HepG2 (cell line): Measurements from ENCODE around the gene SLIT1. TPM values are rescaled to one million over a fixed set of nuclear protein-coding genes. Genes with fewer than 3 reads are reported as not detected.

ENCODE experiments used
- ARID2 ChIP-seq: sonication (generic); formaldehyde crosslinking; IDR thresholded peaks from 2 replicates; pipeline ENCODE4 v1.8.1; 2022; ENCODE audit warnings: mild to moderate bottlenecking, missing genetic modification reagents, borderline replicate concordance
- CBX5 ChIP-seq: sonication (generic); formaldehyde crosslinking; IDR thresholded peaks from 2 replicates; pipeline ENCODE4 v1.4.0; 2020; ENCODE audit warnings: missing genetic modification reagents, borderline replicate concordance
- CHD4 ChIP-seq: fragments of 200-600 bp; sonication (generic); IDR thresholded peaks from 2 replicates; pipeline ENCODE4 v1.7.0; 2017; ENCODE audit warnings: mild to moderate bottlenecking, low read length, borderline replicate concordance
- ETV6 ChIP-seq: sonication (generic); formaldehyde crosslinking; conservative IDR thresholded peaks from 2 replicates; pipeline ENCODE4 v1.4.0; 2020; ENCODE audit warnings: missing genetic modification reagents
- FOXC1 ChIP-seq: sonication (generic); formaldehyde crosslinking; IDR thresholded peaks from 2 replicates; pipeline ENCODE4 v1.8.0; 2022; ENCODE audit warnings: mild to moderate bottlenecking, missing genetic modification reagents, borderline replicate concordance
- FOXP1 ChIP-seq, 2 experiments: fragments of 450-650 bp in 1 of 2; IDR thresholded peaks; 2 replicates each; pipeline ENCODE4 v1.6.1; 2017 to 2018; ENCODE audit warnings: antibody characterized with exemption in 1 of 2
- HMG20A ChIP-seq: IDR thresholded peaks from 2 replicates; pipeline ENCODE4 v1.6.1; 2016; ENCODE audit warnings: borderline replicate concordance
- MED8 ChIP-seq: sonication (generic); formaldehyde crosslinking; IDR thresholded peaks from 2 replicates; pipeline ENCODE4 v1.8.1; 2023; ENCODE audit warnings: mild to moderate bottlenecking, missing genetic modification reagents; ENCODE audit not compliant: insufficient replicate concordance
- MYNN ChIP-seq: sonication (generic); formaldehyde crosslinking; IDR thresholded peaks from 2 replicates; pipeline ENCODE4 v1.4.0; 2020; ENCODE audit warnings: mild to moderate bottlenecking, low read depth, missing genetic modification reagents
- NFKBIZ ChIP-seq: IDR thresholded peaks from 2 replicates; pipeline ENCODE4 v1.6.1; 2018; ENCODE audit warnings: missing genetic modification reagents, missing compliant biosample characterization
- RBFOX2 ChIP-seq: fragments of 200-400 bp; formaldehyde crosslinking; IDR thresholded peaks from 2 replicates; pipeline ENCODE4 v1.6.1; 2017; ENCODE audit warnings: low read depth, mild to moderate bottlenecking, low read length
- STAG1 ChIP-seq: sonication (generic); formaldehyde crosslinking; IDR thresholded peaks from 2 replicates; pipeline ENCODE4 v1.4.0; 2020; ENCODE audit warnings: missing genetic modification reagents
- SYNCRIP ChIP-seq: fragments of 200-400 bp; formaldehyde crosslinking; IDR thresholded peaks from 2 replicates; pipeline ENCODE4 v1.6.1; 2018; ENCODE audit warnings: mild to moderate bottlenecking, low read depth, low read length; ENCODE audit not compliant: insufficient read depth
- ZMYM4 ChIP-seq: sonication (generic); formaldehyde crosslinking; IDR thresholded peaks from 2 replicates; pipeline ENCODE4 v1.8.1; 2023; ENCODE audit warnings: mild to moderate bottlenecking, missing genetic modification reagents
- ZNF329 ChIP-seq: sonication (generic); formaldehyde crosslinking; IDR thresholded peaks from 2 replicates; pipeline ENCODE4 v1.9.0; 2021; ENCODE audit warnings: low read depth, mild to moderate bottlenecking, missing genetic modification reagents
- ZNF501 ChIP-seq: sonication (generic); formaldehyde crosslinking; IDR thresholded peaks from 2 replicates; pipeline ENCODE4 v1.5.1; 2020; ENCODE audit warnings: mild to moderate bottlenecking, moderate library complexity, missing genetic modification reagents
- ZNF567 ChIP-seq: sonication (generic); formaldehyde crosslinking; IDR thresholded peaks from 2 replicates; pipeline ENCODE4 v1.8.1; 2023; ENCODE audit warnings: mild to moderate bottlenecking, missing genetic modification reagents, borderline replicate concordance
- ZNF605 ChIP-seq: sonication (generic); formaldehyde crosslinking; IDR thresholded peaks from 2 replicates; pipeline ENCODE4 v1.8.0; 2022; ENCODE audit warnings: mild to moderate bottlenecking, missing genetic modification reagents
- polyA plus RNA-seq, 8 experiments: library from polyadenylated mRNA; depleted of rRNA in 3 of 8; stranded (reverse) in 7 of 8; unstranded in 1 of 8; fragments of >200 nt; fragmentation: Illumina TruSeq in 4 of 8; extraction: Trizol in 4 of 8; gene quantifications; 2 replicates each; pipeline versions ENCODE4 v1.2.1 to v1.2.3, GENCODE V29; 2011 to 2016; ENCODE audit warnings: low read depth in 4 of 8, missing spikeins in 1 of 8, mixed read lengths in 1 of 8; ENCODE audit not compliant: insufficient read depth in 1 of 8
- total RNA-seq, 5 experiments: library from RNA; depleted of rRNA; stranded (reverse); fragments of >200 nt; fragmentation: Illumina TruSeq; extraction: Trizol; gene quantifications; 2 replicates each; pipeline ENCODE4 v1.2.3, GENCODE V29; 2016; ENCODE audit warnings: low read depth in 1 of 5
- TF ChIP-seq, protein P1 (sequence below): sonication (generic); formaldehyde crosslinking; IDR thresholded peaks from 2 replicates; pipeline ENCODE4 v1.8.0; 2022; ENCODE audit warnings: missing genetic modification reagents, mild to moderate bottlenecking, borderline replicate concordance
- TF ChIP-seq, protein P2 (sequence below): sonication (generic); formaldehyde crosslinking; IDR thresholded peaks from 2 replicates; pipeline ENCODE4 v1.4.0; 2020; ENCODE audit warnings: missing genetic modification reagents
- TF ChIP-seq, protein P3 (sequence below): sonication (generic); formaldehyde crosslinking; IDR thresholded peaks from 2 replicates; pipeline ENCODE4 v1.9.0; 2022; ENCODE audit warnings: low read depth, missing genetic modification reagents
- TF ChIP-seq, protein P4 (sequence below): fragments of 450-650 bp; IDR thresholded peaks from 2 replicates; pipeline ENCODE4 v1.6.1; 2017; ENCODE audit warnings: mild to moderate bottlenecking

Gene SLIT1
- total and polyA plus RNA-seq, 2 of the 13 experiments (the other 11 are each of a cell fraction or from before 2014, with no cell fraction given), result 0.09 to 0.33 TPM

DNA sequence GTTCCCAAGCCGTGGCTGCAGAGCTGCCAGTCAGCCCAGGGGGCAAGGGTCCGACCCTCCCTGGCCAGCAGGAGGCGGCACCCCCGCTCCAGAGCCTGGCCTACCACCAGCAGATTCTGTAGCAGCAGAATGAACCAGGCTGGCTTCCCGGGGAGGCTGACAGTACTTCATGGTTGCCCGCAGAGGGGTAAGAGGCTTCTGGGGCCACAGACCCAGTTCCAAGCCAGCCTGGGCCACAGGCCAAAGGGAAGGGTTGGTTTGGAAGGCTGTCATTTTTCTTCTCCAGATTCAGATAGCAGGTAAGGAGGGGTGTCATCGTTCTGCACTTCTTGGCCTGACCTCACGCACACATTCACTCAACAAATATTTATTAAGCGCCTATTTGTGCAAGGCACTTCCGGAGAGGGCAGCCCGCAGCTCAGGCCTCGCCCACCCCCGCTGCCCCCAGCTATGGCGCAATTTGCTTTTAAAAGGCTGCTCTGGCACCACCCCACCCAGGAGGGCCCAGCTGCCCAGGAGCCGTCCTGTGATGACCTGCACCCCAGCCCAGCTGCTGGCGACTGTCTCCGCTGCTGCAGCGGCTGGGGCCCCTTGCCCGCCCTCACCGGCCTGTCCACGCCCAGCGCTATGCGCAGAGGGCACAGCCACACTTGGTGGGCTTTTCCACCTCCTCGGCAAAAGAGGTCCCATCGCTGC, 185.1 kb downstream of the SLIT1 start (continued):
- TF ChIP-seq ZNF329 (CRISPR knock-in tag), result no peak
- TF ChIP-seq CHD4, result no peak
- TF ChIP-seq NFKBIZ (CRISPR knock-in tag), result no peak
- TF ChIP-seq, protein P1, sequence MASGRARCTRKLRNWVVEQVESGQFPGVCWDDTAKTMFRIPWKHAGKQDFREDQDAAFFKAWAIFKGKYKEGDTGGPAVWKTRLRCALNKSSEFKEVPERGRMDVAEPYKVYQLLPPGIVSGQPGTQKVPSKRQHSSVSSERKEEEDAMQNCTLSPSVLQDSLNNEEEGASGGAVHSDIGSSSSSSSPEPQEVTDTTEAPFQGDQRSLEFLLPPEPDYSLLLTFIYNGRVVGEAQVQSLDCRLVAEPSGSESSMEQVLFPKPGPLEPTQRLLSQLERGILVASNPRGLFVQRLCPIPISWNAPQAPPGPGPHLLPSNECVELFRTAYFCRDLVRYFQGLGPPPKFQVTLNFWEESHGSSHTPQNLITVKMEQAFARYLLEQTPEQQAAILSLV (CRISPR knock-in tag), result no peak
- peak; percentile 53; the same call in 1 of the 2 replicates for TF ChIP-seq ZNF605 (CRISPR knock-in tag)
- TF ChIP-seq ZNF501 (CRISPR knock-in tag), result peak; percentile 75
- peak; percentile 30; the same call in 1 of the 2 replicates for TF ChIP-seq STAG1
- TF ChIP-seq RBFOX2, result peak; percentile 51
- no peak for TF ChIP-seq ZNF567 (CRISPR knock-in tag)
- TF ChIP-seq ETV6 (CRISPR knock-in tag), result no peak
- TF ChIP-seq, protein P2, sequence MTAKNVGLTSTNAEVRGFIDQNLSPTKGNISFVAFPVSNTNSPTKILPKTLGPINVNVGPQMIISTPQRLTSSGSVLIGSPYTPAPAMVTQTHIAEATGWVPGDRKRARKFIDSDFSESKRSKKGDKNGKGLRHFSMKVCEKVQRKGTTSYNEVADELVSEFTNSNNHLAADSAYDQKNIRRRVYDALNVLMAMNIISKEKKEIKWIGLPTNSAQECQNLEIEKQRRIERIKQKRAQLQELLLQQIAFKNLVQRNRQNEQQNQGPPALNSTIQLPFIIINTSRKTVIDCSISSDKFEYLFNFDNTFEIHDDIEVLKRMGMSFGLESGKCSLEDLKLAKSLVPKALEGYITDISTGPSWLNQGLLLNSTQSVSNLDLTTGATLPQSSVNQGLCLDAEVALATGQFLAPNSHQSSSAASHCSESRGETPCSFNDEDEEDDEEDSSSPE (CRISPR knock-in tag), result no peak
- TF ChIP-seq, protein P3, sequence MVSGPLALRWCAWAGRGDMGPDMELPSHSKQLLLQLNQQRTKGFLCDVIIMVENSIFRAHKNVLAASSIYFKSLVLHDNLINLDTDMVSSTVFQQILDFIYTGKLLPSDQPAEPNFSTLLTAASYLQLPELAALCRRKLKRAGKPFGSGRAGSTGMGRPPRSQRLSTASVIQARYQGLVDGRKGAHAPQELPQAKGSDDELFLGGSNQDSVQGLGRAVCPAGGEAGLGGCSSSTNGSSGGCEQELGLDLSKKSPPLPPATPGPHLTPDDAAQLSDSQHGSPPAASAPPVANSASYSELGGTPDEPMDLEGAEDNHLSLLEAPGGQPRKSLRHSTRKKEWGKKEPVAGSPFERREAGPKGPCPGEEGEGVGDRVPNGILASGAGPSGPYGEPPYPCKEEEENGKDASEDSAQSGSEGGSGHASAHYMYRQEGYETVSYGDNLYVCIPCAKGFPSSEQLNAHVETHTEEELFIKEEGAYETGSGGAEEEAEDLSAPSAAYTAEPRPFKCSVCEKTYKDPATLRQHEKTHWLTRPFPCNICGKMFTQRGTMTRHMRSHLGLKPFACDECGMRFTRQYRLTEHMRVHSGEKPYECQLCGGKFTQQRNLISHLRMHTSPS, result peak; percentile 94
- TF ChIP-seq ARID2 (CRISPR knock-in tag), result no peak
- no peak for TF ChIP-seq SYNCRIP
- no peak for TF ChIP-seq MED8
- TF ChIP-seq ZMYM4, result 0 out of 2 replicates have a peak, but pooled peaks have one; percentile 38
- peak; percentile 73; the same call in 1 of the 2 replicates for TF ChIP-seq HMG20A (CRISPR knock-in tag)
- TF ChIP-seq CBX5 (CRISPR knock-in tag), result no peak
- TF ChIP-seq, protein P4, sequence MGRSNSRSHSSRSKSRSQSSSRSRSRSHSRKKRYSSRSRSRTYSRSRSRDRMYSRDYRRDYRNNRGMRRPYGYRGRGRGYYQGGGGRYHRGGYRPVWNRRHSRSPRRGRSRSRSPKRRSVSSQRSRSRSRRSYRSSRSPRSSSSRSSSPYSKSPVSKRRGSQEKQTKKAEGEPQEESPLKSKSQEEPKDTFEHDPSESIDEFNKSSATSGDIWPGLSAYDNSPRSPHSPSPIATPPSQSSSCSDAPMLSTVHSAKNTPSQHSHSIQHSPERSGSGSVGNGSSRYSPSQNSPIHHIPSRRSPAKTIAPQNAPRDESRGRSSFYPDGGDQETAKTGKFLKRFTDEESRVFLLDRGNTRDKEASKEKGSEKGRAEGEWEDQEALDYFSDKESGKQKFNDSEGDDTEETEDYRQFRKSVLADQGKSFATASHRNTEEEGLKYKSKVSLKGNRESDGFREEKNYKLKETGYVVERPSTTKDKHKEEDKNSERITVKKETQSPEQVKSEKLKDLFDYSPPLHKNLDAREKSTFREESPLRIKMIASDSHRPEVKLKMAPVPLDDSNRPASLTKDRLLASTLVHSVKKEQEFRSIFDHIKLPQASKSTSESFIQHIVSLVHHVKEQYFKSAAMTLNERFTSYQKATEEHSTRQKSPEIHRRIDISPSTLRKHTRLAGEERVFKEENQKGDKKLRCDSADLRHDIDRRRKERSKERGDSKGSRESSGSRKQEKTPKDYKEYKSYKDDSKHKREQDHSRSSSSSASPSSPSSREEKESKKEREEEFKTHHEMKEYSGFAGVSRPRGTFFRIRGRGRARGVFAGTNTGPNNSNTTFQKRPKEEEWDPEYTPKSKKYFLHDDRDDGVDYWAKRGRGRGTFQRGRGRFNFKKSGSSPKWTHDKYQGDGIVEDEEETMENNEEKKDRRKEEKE, result no peak
- no peak for TF ChIP-seq FOXP1 (IDR thresholded peaks at IDR 0.05)
- TF ChIP-seq FOXP1 (CRISPR knock-in tag; IDR thresholded peaks at IDR 0.05), result peak; percentile 39; the same call in 1 of the 2 replicates
- peak; percentile 42; the same call in 1 of the 2 replicates for TF ChIP-seq FOXC1 (CRISPR knock-in tag)
- no peak for TF ChIP-seq MYNN (CRISPR knock-in tag)
